GM19468 (cell line): Measurements from ENCODE around the gene COL9A2.
"Not testable (repeated sequence)": the region's sequence is repeated elsewhere in the genome, so short reads cannot be mapped to it uniquely, and the experiment has no call there.

Experiments used
- ATAC-seq: cut with Tn5 transposase; IDR thresholded peaks from one replicate; pipeline ENCODE4 v1.9.1; 2021; ENCODE audit warnings: mild to moderate bottlenecking, moderate library complexity, moderate number of reproducible peaks; ENCODE audit not compliant: unreplicated experiment; ENCODE audit errors: extremely low read depth

COL9A2 gene

GRCh38 chr1:40316595-40317393, at the start of gene COL9A2:
Gene COL9A2 (minus strand): TSS chr1:40317286. CDS start chr1:40317197, 89 bp downstream.
- ATAC-seq: no peak

GRCh38 chr1:40363721-40364120, 46.6 kb upstream of the COL9A2 start:
- no peak for ATAC-seq

GRCh38 chr1:40362699-40363098, 45.6 kb upstream of the COL9A2 start:
- ATAC-seq: no peak

GRCh38 chr1:40362199-40362598, 45.1 kb upstream of the COL9A2 start:
- no peak for ATAC-seq

GRCh38 chr1:40361637-40362036, 44.6 kb upstream of the COL9A2 start:
- no peak for ATAC-seq

GRCh38 chr1:40361201-40361600, 44.1 kb upstream of the COL9A2 start:
- ATAC-seq: no peak

GRCh38 chr1:40360631-40361030, 43.5 kb upstream of the COL9A2 start:
- no peak for ATAC-seq

GRCh38 chr1:40357625-40358024, 40.5 kb upstream of the COL9A2 start:
- ATAC-seq: no peak

- ATAC-seq: no peak
Observed at GRCh38 chr1:40353082-40353481, 36.0 kb upstream of the COL9A2 start.

- no peak for ATAC-seq
Observed at GRCh38 chr1:40352126-40352525, 35.0 kb upstream of the COL9A2 start.

- no peak for ATAC-seq
Observed at GRCh38 chr1:40351124-40351523, 34.0 kb upstream of the COL9A2 start.

- no peak for ATAC-seq
Observed at GRCh38 chr1:40350391-40350790, 33.3 kb upstream of the COL9A2 start.

GRCh38 chr1:40344597-40344996, 27.5 kb upstream of the COL9A2 start:
- ATAC-seq: no peak

- not testable (repeated sequence) for ATAC-seq
Observed at GRCh38 chr1:40342381-40342717, 25.3 kb upstream of the COL9A2 start.

- no peak for ATAC-seq
Observed at GRCh38 chr1:40341491-40342380, 24.6 kb upstream of the COL9A2 start.

- no peak for ATAC-seq
Observed at GRCh38 chr1:40339420-40340323, 22.6 kb upstream of the COL9A2 start.

GRCh38 chr1:40338745-40339419, 21.8 kb upstream of the COL9A2 start:
- ATAC-seq: no peak

- ATAC-seq: no peak
Observed at GRCh38 chr1:40337443-40337842, 20.4 kb upstream of the COL9A2 start.

- no peak for ATAC-seq
Observed at GRCh38 chr1:40332695-40333094, 15.6 kb upstream of the COL9A2 start.

- not testable (repeated sequence) for ATAC-seq
Observed at GRCh38 chr1:40331403-40331802, 14.3 kb upstream of the COL9A2 start.
